Subcutaneous abdominal adipose tissue (tissue), 5 donors: ENCODE measurements around the gene ALG14.
"Not testable (repeated sequence)": the region's sequence is repeated elsewhere in the genome, so short reads cannot be mapped to it uniquely, and the experiment has no call there.

Experiments used
- H3K27ac ChIP-seq: one replicate; pipeline ENCODE4 v1.7.0; 2013; ENCODE audit warnings: low read depth, mild to moderate bottlenecking, inconsistent platforms, low read length, moderate library complexity
- H3K27me3 ChIP-seq, 5 donors: one replicate each; pipeline ENCODE4 v1.7.0; 2013; ENCODE audit warnings: low read length in 5 of 5, inconsistent platforms in 1 of 5; ENCODE audit not compliant: control insufficient read depth in 5 of 5, insufficient read depth in 4 of 5
- H3K36me3 ChIP-seq, 5 donors: one replicate each; pipeline ENCODE4 v1.7.0; 2013; ENCODE audit warnings: low read length in 5 of 5; ENCODE audit not compliant: control insufficient read depth in 5 of 5, insufficient read depth in 5 of 5
- H3K4me1 ChIP-seq, 5 donors: one replicate each; pipeline ENCODE4 v1.7.0; 2013; ENCODE audit warnings: low read length in 5 of 5, mild to moderate bottlenecking in 3 of 5, moderate library complexity in 1 of 5; ENCODE audit not compliant: control insufficient read depth in 5 of 5, insufficient read depth in 5 of 5
- H3K4me3 ChIP-seq, 5 donors: one replicate each; pipeline ENCODE4 v1.7.0; 2013; ENCODE audit warnings: low read length in 5 of 5, low read depth in 1 of 5
- H3K9ac ChIP-seq, 5 donors: one replicate each; pipeline ENCODE4 v1.7.0; 2013; ENCODE audit warnings: low read length in 5 of 5, mild to moderate bottlenecking in 4 of 5, moderate library complexity in 3 of 5
- H3K9me3 ChIP-seq, 5 donors: one replicate each; pipeline ENCODE4 v1.7.0; 2013; ENCODE audit warnings: low read length in 5 of 5; ENCODE audit not compliant: control insufficient read depth in 5 of 5
- donor health status: healthy.
- donor health status: healthy.
- donor health status: healthy.
- donor health status: healthy.
- donor health status: healthy.

Gene ALG14

DNA sequence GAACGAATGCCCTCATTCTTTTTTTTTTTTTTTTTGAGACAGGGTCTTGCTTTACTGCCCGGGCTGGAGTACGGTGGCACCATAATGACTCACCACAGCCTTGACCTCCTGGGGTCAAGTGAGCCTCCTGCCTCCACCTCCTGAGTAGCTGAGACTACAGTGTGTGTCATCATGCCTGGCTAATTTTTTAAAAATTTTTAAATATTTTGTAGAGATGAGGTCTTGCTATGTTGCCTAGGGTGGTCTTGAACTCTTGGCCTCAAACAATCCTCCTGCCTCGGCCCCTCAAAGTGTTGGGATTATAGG is 69.4 kb downstream of the ALG14 start:
- Histone ChIP-seq H3K4me1 (peaks cover 0 to 12% (median 6%) of the 10 kb centered on the region in 5 donors), H3K27me3 (no peaks in the 10 kb centered on the region), H3K9ac (no peak overlapping the region), H3K4me3 (no peak overlapping the region), H3K27ac (no peak overlapping the region), H3K36me3 (peaks cover 0 to 4% (median 0%) of the 10 kb centered on the region in 5 donors), H3K9me3 (no peaks in the 10 kb centered on the region)

- Histone ChIP-seq H3K27ac (peak overlapping the region; percentile 32), H3K36me3 (peaks cover 0 to 4% (median 0%) of the 10 kb centered on the region in 5 donors), H3K4me1 (peaks cover 0 to 12% (median 6%) of the 10 kb centered on the region in 5 donors), H3K4me3 (no peak overlapping the region), H3K9me3 (no peaks in the 10 kb centered on the region), H3K27me3 (no peaks in the 10 kb centered on the region), H3K9ac (peak overlapping the region in 1 of 5 donors; percentile 36)
These were observed 70.0 kb downstream of the ALG14 start for GRCh38 chr1:95002540-95003432.

GRCh38 chr1:95002164-95002539 is 70.6 kb downstream of the ALG14 start:
- Histone ChIP-seq H3K9ac (no peak overlapping the region), H3K27me3 (no peaks in the 10 kb centered on the region), H3K9me3 (no peaks in the 10 kb centered on the region), H3K27ac (no peak overlapping the region), H3K36me3 (peaks cover 0 to 4% (median 0%) of the 10 kb centered on the region in 5 donors), H3K4me3 (no peak overlapping the region), H3K4me1 (peaks cover 0 to 12% (median 6%) of the 10 kb centered on the region in 5 donors)

DNA sequence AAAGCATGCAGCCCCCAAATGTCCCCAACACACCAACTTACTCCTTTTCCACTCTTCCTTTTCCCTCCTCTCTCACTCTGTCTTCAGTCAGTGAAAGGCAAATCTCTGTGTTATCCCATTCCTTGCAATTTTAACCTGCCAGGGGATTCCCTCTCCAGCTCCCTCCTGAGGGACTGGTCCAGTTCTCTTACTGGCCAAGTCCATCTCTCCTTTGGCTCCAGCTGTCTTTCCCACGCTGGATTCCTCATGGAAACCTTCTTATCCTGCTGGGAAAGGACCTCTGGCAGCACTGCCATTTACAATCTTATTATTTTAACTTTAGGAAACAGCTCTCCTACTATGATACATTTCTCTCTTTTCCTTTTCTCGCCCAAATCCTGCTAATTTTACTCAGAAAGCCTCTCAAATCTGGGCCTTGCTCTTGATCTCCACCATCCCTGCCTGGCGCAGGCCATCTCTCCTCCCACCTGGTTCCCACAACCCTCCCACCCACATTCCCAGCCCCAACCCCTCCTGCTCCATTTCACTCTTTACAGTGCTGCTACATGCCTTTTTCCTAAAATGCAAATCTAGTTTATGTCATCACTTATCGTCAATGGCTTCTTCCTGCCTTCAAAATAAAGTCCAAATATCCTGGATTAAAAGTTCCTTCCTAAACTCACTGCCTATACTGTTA is 73.2 kb downstream of the ALG14 start:
- no peak overlapping the region for H3K4me3 ChIP-seq
- no peak overlapping the region for H3K27ac ChIP-seq
- no peaks in the 10 kb centered on the region for H3K9me3 ChIP-seq

DNA sequence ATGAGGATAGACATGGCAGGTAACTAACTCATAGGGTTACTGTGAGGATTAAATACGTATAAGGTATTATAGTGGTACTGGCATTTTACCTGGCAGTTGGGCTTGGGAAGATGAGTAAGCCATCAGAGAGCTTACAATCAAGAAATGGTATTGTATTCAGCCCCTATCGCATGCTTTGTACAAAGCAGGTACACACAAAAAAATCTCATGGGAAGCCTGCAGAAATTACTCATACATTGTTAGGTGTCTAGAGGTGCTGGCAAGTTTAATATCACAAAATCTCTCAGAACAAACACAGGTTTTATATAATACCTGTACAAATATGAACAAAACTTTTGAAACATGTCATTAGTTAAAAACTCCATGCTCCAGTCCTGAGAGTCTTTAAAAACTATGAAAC is 74.0 kb downstream of the ALG14 start:
- Histone ChIP-seq H3K36me3 (peaks cover 0 to 3% (median 0%) of the 10 kb centered on the region in 5 donors), H3K4me3 (no peak overlapping the region), H3K27me3 (no peaks in the 10 kb centered on the region), H3K9me3 (no peaks in the 10 kb centered on the region), H3K4me1 (peaks cover 0 to 22% (median 21%) of the 10 kb centered on the region in 5 donors), H3K27ac (no peak overlapping the region), H3K9ac (no peak overlapping the region)

More for the DNA sequence above, 73.2 kb downstream of the ALG14 start:
- H3K36me3 ChIP-seq: peaks cover 0 to 3% (median 0%) of the 10 kb centered on the region in 5 donors
- H3K27me3 ChIP-seq: no peaks in the 10 kb centered on the region
- H3K9ac ChIP-seq: no peak overlapping the region
- H3K4me1 ChIP-seq: peaks cover 0 to 15% (median 12%) of the 10 kb centered on the region in 5 donors

DNA sequence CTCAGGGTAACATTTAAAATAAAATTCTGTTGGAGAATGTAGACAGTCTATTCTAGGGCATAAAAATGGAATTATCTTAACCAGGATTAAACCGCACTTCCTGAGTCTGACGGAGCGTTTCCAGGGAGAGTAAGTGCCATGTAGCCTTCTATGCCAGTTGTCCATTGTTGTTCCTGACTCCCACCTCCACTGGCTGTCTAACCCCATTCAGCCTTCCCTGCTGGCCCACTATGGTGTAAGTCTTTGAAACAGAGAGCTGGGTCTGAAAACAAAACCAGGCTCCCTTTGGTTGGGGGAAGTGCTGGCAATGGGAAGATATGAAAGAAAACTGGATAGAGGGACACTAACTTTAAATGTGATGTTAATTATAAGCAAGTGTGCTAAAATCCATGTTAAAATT is 74.6 kb downstream of the ALG14 start:
- H3K4me1 ChIP-seq: peaks cover 0 to 24% (median 21%) of the 10 kb centered on the region in 5 donors
- H3K9ac ChIP-seq: no peak overlapping the region
- H3K9me3 ChIP-seq: no peaks in the 10 kb centered on the region
- no peaks in the 10 kb centered on the region for H3K27me3 ChIP-seq
- H3K36me3 ChIP-seq: peaks cover 0 to 3% (median 0%) of the 10 kb centered on the region in 5 donors
- H3K4me3 ChIP-seq: no peak overlapping the region
- H3K27ac ChIP-seq: no peak overlapping the region

GRCh38 chr1:94995536-94995935 is 77.2 kb downstream of the ALG14 start:
- not testable (repeated sequence) for H3K9me3 ChIP-seq, H3K27ac ChIP-seq, H3K27me3 ChIP-seq, H3K9ac ChIP-seq, H3K4me3 ChIP-seq, H3K36me3 ChIP-seq
- peaks cover 0 to 16% (median 11%) of the 10 kb centered on the region in 5 donors for H3K4me1 ChIP-seq

- no peaks in the 10 kb centered on the region for H3K9me3 ChIP-seq
- H3K27ac ChIP-seq: peak overlapping the region; percentile 10
- peaks cover 0 to 3% (median 0%) of the 10 kb centered on the region in 5 donors for H3K36me3 ChIP-seq
- no peak overlapping the region for H3K9ac ChIP-seq
- H3K27me3 ChIP-seq: no peaks in the 10 kb centered on the region
- no peak overlapping the region for H3K4me3 ChIP-seq
- peaks cover 0 to 20% (median 11%) of the 10 kb centered on the region in 5 donors for H3K4me1 ChIP-seq
These were observed 77.9 kb downstream of the ALG14 start for GRCh38 chr1:94994805-94995204.

DNA sequence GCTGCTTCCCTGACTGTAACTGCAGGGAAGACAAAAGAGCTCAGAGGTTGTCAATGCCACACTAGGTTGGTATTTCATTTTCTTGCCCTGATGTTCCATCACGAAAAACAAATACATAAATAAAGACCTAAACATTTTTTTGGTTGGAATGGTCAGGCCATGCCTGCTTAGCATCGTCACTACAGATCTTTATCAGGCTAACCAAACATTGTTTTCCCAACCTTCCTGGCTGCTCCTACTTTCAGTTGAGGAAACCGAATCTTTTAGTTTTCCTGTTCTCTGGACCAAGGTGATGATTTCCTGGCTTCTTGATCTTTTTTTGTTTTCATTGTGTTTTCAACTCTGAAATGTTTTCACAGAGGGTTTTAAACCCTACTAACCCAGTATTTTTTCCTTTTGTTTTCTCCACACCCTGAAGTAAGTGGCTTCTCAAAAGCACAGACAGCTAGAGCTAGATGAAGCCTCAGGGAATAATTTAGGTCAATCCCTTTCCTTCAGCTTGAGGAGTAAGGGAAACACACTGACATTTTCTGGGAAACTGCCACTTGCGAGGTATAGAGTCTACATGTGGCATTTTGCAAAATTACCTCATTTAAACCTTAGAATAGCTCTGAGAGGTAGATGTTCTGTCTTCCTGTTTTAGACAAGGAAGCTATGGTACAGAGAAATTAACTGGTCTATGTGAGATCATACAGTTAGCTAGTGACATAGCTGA is 78.7 kb downstream of the ALG14 start:
- peaks cover 0 to 25% (median 11%) of the 10 kb centered on the region in 5 donors for H3K4me1 ChIP-seq
- H3K27ac ChIP-seq: peak overlapping the region; percentile 10
- H3K9ac ChIP-seq: no peak overlapping the region
- no peaks in the 10 kb centered on the region for H3K9me3 ChIP-seq
- no peaks in the 10 kb centered on the region for H3K27me3 ChIP-seq
- no peak overlapping the region for H3K4me3 ChIP-seq
- peaks cover 0 to 3% (median 0%) of the 10 kb centered on the region in 5 donors for H3K36me3 ChIP-seq
